Uterus (tissue), 4 donors: ENCODE results near the gene PSME3IP1. TPM values are rescaled to one million over a fixed set of nuclear protein-coding genes. Genes with fewer than 3 reads are reported as not detected.

Experiments
- DNase-seq, 2 donors: peaks; one replicate each; pipeline ENCODE4 v3.0.0-alpha.2; 2019 to 2020
- H3K27ac ChIP-seq, 2 donors: fragments of 200-600 bp; sonication (generic); 1 replicate in 1 of 2; 2 replicates in 1 of 2; pipeline ENCODE4 v1.5.1; 2016 to 2018
- H3K27me3 ChIP-seq, 2 donors: fragments of 200-600 bp; sonication (generic); one replicate each; pipeline ENCODE4 v1.5.1; 2018 to 2019; ENCODE audit warnings: control low read depth in 1 of 2
- H3K36me3 ChIP-seq, 2 donors: fragments of 200-600 bp; sonication (generic); one replicate each; pipeline ENCODE4 v1.5.1; 2019; ENCODE audit warnings: control low read depth in 1 of 2
- H3K4me1 ChIP-seq, 2 donors: fragments of 200-600 bp; sonication (generic); one replicate each; pipeline ENCODE4 v1.5.1; 2018 to 2019; ENCODE audit warnings: control low read depth in 1 of 2
- H3K4me3 ChIP-seq, 2 donors: fragments of 200-600 bp; sonication (generic); 1 replicate in 1 of 2; 2 replicates in 1 of 2; pipeline ENCODE4 v1.5.1; 2018 to 2019; ENCODE audit warnings: mild to moderate bottlenecking in 1 of 2
- H3K9me3 ChIP-seq, 2 donors: fragments of 200-600 bp; sonication (generic); one replicate each; pipeline ENCODE4 v1.5.1; 2019; ENCODE audit warnings: control low read depth in 1 of 2
- POLR2A ChIP-seq, 2 donors: fragments of 450-650 bp; IDR thresholded peaks; one replicate each; pipeline ENCODE4 v1.6.1; 2016; ENCODE audit warnings: antibody characterized with exemption in 2 of 2, mild to moderate bottlenecking in 1 of 2, moderate library complexity in 1 of 2
- intact Hi-C: fragments of 100-400 bp; cut with DNase I; formaldehyde crosslinking; loops from one replicate; pipeline ENCODE4 v1.15.1; 2023; ENCODE audit warnings: low total_unique reads
- total RNA-seq, 4 donors: library from RNA; depleted of rRNA in 3 of 4; stranded (reverse); fragments of >200 nt in 3 of 4; gene quantifications; one replicate each; pipeline versions ENCODE4 v1.1.0 to v1.2.4, GENCODE V29; 2014 to 2023
- TF ChIP-seq, protein P1 (sequence below), 4 experiments: fragments of 200-600 bp in 2 of 4; fragments of 450-650 bp in 2 of 4; sonication (generic) in 2 of 4; IDR thresholded peaks; one replicate each; pipeline ENCODE4 v1.5.1; 2016 to 2019; ENCODE audit warnings: antibody characterized with exemption in 4 of 4, mild to moderate bottlenecking in 2 of 4, moderate library complexity in 1 of 4
- donor health status: DM: yes; HTN: yes; CAD: no.

Gene PSME3IP1
- total RNA-seq, 4 donors from 2014 or later: 45.3 to 323 (median 75.1) TPM

DNA sequence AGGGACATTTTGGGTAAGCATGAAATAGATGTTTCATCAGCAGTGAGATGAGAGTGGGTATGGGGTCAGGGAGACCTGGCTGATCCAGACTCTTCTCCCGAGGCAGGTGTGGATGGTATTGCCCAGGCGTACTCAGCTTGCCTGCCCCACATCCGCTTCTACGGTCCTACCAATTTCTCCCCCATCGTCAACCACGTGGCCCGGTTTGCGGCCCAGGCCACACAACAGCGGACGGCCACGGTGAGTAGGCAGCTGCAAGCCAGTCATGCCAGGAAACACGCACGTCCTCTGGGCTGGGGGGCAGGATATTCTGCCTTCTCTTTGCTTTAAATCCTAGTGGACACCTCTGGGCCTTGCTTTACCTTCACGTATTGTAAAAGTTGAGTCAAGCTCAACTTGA lies 48.8 kb downstream of the PSME3IP1 start:
- no peaks in the 10 kb centered on the region for H3K9me3 ChIP-seq
- H3K4me1 ChIP-seq: no peaks in the 10 kb centered on the region
- H3K36me3 ChIP-seq: no peaks in the 10 kb centered on the region
- intact Hi-C loops: no loop called here
- no peak for DNase-seq
- no peaks in the 10 kb centered on the region for H3K27me3 ChIP-seq
- TF ChIP-seq, protein P1, sequence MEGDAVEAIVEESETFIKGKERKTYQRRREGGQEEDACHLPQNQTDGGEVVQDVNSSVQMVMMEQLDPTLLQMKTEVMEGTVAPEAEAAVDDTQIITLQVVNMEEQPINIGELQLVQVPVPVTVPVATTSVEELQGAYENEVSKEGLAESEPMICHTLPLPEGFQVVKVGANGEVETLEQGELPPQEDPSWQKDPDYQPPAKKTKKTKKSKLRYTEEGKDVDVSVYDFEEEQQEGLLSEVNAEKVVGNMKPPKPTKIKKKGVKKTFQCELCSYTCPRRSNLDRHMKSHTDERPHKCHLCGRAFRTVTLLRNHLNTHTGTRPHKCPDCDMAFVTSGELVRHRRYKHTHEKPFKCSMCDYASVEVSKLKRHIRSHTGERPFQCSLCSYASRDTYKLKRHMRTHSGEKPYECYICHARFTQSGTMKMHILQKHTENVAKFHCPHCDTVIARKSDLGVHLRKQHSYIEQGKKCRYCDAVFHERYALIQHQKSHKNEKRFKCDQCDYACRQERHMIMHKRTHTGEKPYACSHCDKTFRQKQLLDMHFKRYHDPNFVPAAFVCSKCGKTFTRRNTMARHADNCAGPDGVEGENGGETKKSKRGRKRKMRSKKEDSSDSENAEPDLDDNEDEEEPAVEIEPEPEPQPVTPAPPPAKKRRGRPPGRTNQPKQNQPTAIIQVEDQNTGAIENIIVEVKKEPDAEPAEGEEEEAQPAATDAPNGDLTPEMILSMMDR (IDR thresholded peaks at IDR 0.05): no peak
- TF ChIP-seq POLR2A (IDR thresholded peaks at IDR 0.05): no peak
- no peak overlapping the region for H3K4me3 ChIP-seq
- no peak overlapping the region for H3K27ac ChIP-seq

DNA sequence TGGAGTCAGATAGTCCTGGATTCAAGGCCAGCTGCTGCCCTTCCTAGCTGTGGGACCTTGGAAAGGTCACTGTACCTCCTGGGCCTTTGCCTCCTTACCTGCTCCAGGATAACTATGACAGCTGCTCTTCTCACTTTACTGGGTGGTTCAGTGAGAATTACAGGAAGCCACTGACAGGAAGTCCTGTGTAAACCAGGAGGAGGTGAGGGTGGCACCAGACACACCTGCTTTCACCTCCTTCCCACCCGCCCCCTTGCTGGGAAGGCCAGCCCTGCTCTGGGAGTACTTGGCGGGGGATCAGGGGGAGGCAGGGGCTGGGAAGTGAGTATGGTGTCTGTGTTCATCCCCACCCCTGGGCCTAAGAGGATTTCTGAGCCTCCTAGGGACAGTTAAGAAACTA lies 50.9 kb downstream of the PSME3IP1 start:
- no peak overlapping the region for H3K4me3 ChIP-seq
- intact Hi-C loops: no loop called here
- H3K9me3 ChIP-seq: no peaks in the 10 kb centered on the region
- no peaks in the 10 kb centered on the region for H3K27me3 ChIP-seq
- no peak for DNase-seq
- TF ChIP-seq, protein P1 (IDR thresholded peaks at IDR 0.05): no peak
- TF ChIP-seq POLR2A (IDR thresholded peaks at IDR 0.05): no peak
- H3K36me3 ChIP-seq: no peaks in the 10 kb centered on the region
- no peak overlapping the region for H3K27ac ChIP-seq
- H3K4me1 ChIP-seq: no peaks in the 10 kb centered on the region

DNA sequence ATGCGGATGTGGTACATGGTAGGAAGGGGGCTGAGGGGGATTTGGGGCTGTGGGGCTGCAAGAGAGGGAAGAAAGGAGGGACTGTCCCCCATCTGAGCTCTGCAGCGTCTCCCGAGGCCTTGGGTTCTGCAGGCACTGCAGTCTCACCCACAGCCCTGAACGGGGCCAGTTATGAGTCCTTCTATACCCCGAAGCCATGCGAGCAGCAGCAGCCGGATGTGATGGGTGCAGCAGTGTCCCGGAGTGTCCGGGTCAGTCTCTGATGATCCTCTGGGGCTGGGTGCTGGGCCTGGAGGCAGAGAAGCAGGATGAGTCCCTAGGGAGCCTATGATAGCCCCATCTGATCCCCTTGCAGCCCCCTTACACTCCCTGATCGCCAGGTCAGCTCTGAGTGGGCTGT lies 52.0 kb downstream of the PSME3IP1 start:
- DNase-seq: no peak
- intact Hi-C loops: no loop called here
- no peak for TF ChIP-seq POLR2A (IDR thresholded peaks at IDR 0.05)
- TF ChIP-seq, protein P1 (IDR thresholded peaks at IDR 0.05): no peak
- Histone ChIP-seq H3K27me3 (no peaks in the 10 kb centered on the region), H3K36me3 (no peaks in the 10 kb centered on the region), H3K4me1 (no peaks in the 10 kb centered on the region), H3K27ac (no peak overlapping the region), H3K9me3 (no peaks in the 10 kb centered on the region), H3K4me3 (no peak overlapping the region)

DNA sequence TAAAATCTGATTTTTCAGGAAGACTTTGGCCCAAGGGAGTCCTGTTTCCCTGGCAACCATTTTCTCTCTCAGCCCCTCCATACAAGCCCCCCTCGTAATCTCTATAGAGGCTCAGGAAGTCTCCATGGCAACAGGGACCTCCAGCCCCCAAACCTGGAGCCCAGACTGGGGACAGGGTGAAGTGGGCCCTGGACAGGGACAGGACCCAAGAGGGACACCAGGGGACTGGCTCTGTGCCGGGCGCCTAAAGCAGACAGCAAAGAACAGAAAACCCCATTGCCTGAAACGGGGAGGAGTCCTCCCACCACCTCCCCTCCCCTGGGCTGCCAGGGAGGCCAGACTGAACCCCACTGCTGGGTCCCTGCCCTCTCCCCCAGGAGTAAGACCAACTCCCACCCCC lies 52.8 kb downstream of the PSME3IP1 start:
- Histone ChIP-seq H3K36me3 (no peaks in the 10 kb centered on the region), H3K4me1 (no peaks in the 10 kb centered on the region), H3K27me3 (no peaks in the 10 kb centered on the region), H3K9me3 (no peaks in the 10 kb centered on the region), H3K27ac (no peak overlapping the region), H3K4me3 (no peak overlapping the region)
- intact Hi-C loops: no loop called here
- no peak for TF ChIP-seq POLR2A (IDR thresholded peaks at IDR 0.05)
- TF ChIP-seq, protein P1 (IDR thresholded peaks at IDR 0.05): no peak
- DNase-seq: no peak

DNA sequence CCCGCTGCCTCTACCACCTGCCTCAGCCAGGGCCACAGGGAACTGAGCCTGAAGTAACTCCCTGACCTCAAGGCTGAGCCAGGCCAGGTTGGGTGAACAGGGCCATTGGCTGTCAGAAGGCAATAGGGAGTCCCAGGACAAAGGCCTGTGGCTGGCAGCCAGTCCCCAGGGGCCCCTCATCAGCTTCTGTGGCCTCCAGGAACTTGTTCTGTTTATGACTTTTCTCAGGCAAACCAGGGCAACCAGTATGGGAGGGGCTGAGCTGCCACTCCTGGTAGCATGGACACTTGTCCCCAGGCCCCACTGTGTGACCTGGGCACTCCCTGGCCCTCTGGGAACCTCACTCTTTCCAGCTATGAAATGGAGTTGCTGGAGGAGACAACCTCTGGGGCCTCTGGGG lies 53.4 kb downstream of the PSME3IP1 start:
- H3K4me1 ChIP-seq: no peaks in the 10 kb centered on the region
- intact Hi-C loops: no loop called here
- no peaks in the 10 kb centered on the region for H3K9me3 ChIP-seq
- TF ChIP-seq, protein P1 (IDR thresholded peaks at IDR 0.05): no peak
- no peak for TF ChIP-seq POLR2A (IDR thresholded peaks at IDR 0.05)
- no peak for DNase-seq
- no peak overlapping the region for H3K4me3 ChIP-seq
- H3K36me3 ChIP-seq: no peaks in the 10 kb centered on the region
- no peaks in the 10 kb centered on the region for H3K27me3 ChIP-seq
- no peak overlapping the region for H3K27ac ChIP-seq
